T-cell (primary cell): ENCODE data around the gene ZBTB21. TPM values are rescaled to one million over a fixed set of nuclear protein-coding genes. Genes with fewer than 3 reads are reported as not detected.
A peak's percentile ranks its signal among the peaks of the same experiment; 100 is the strongest.

Experiments
- ATAC-seq, 4 experiments: fragments of 200-7000 bp in 3 of 4; fragments of 150-1000 bp in 1 of 4; cut with Tn5 transposase; replicated peaks in 1 of 4; 1 replicate in 3 of 4; 2 replicates in 1 of 4; pipeline ENCODE4 v1.10.0; 2021; ENCODE audit warnings: moderate library complexity in 3 of 4, mild to moderate bottlenecking in 2 of 4, moderate number of reproducible peaks in 1 of 4
- CTCF ChIA-PET, 2 donors: fragments of 300-600 bp; sonication (Branson Sonifier 250); formaldehyde crosslinking; loops; one replicate each; lab custom pipeline; 2022; ENCODE audit warnings: antibody characterized with exemption in 2 of 2; lab: Charles Lee
- POLR2A ChIA-PET, 2 donors: fragments of 300-600 bp; sonication (Branson Sonifier 250); formaldehyde crosslinking; loops; one replicate each; lab custom pipeline; 2022; ENCODE audit warnings: antibody characterized with exemption in 2 of 2; lab: Charles Lee
- DNase-seq, 35 experiments: peaks; one replicate each; pipeline versions ENCODE4 v3.0.0 to v3.0.0-alpha.2; 2013 to 2023
- H3K27ac ChIP-seq: one replicate; pipeline ENCODE4 v1.5.1; 2013; ENCODE audit warnings: low read length
- H3K27me3 ChIP-seq, 2 experiments: replicated peaks in 1 of 2; 1 replicate in 1 of 2; 2 replicates in 1 of 2; pipeline versions ENCODE4 v1.6.1 to v1.7.0; 2013; ENCODE audit warnings: low read length in 1 of 2, mixed read lengths in 1 of 2; ENCODE audit not compliant: control insufficient read depth in 2 of 2, insufficient read depth in 2 of 2; ENCODE audit errors: extremely low read depth in 1 of 2
- H3K36me3 ChIP-seq, 2 donors: 1 replicate in 1 of 2; 2 replicates in 1 of 2; pipeline versions ENCODE4 v1.6.1 to v1.7.0; 2013; ENCODE audit warnings: low read length in 1 of 2; ENCODE audit not compliant: control insufficient read depth in 2 of 2, insufficient read depth in 1 of 2; ENCODE audit errors: extremely low read depth in 1 of 2
- H3K4me1 ChIP-seq, 2 experiments: 1 replicate in 1 of 2; 2 replicates in 1 of 2; pipeline versions ENCODE4 v1.6.1 to v1.7.0; 2013; ENCODE audit warnings: low read length in 2 of 2, mixed read lengths in 1 of 2; ENCODE audit not compliant: insufficient read depth in 2 of 2, control insufficient read depth in 1 of 2; ENCODE audit errors: extremely low read depth in 1 of 2
- H3K4me3 ChIP-seq, 2 donors: 1 replicate in 1 of 2; 2 replicates in 1 of 2; pipeline versions ENCODE4 v1.5.1 to v1.7.0; 2013; ENCODE audit warnings: mild to moderate bottlenecking in 2 of 2, low read length in 1 of 2, moderate library complexity in 1 of 2; ENCODE audit not compliant: control insufficient read depth in 1 of 2; ENCODE audit errors: extremely low read depth in 1 of 2
- H3K9me3 ChIP-seq: 2 replicates; pipeline ENCODE4 v1.7.0; 2013
- H3K27ac Mint-ChIP-seq, 2 donors: one replicate each; pipeline ENCODE4 v1.8.0; 2020 to 2021; ENCODE audit warnings: mild to moderate bottlenecking in 2 of 2, mixed read lengths in 2 of 2
- H3K27me3 Mint-ChIP-seq, 2 donors: one replicate each; pipeline ENCODE4 v1.8.0; 2021 to 2022; ENCODE audit warnings: mixed read lengths in 2 of 2
- H3K36me3 Mint-ChIP-seq: one replicate; pipeline ENCODE4 v1.8.0; 2021; ENCODE audit warnings: mixed read lengths
- H3K4me1 Mint-ChIP-seq, 3 donors: one replicate each; pipeline ENCODE4 v1.8.0; 2020 to 2022; ENCODE audit warnings: mixed read lengths in 3 of 3, mild to moderate bottlenecking in 1 of 3
- H3K4me3 Mint-ChIP-seq, 3 donors: one replicate each; pipeline ENCODE4 v1.8.0; 2020 to 2022; ENCODE audit warnings: mild to moderate bottlenecking in 3 of 3, mixed read lengths in 3 of 3, moderate library complexity in 3 of 3
- H3K9me3 Mint-ChIP-seq, 3 donors: one replicate each; pipeline ENCODE4 v1.8.0; 2020 to 2022; ENCODE audit warnings: mixed read lengths in 3 of 3
- WGBS: methylation state at CpG from one replicate; pipeline ENCODE4 v1.1.5; 2013; ENCODE audit warnings: missing lambda C conversion rate; ENCODE audit not compliant: insufficient coverage; 5-methylcytosine and 5-hydroxymethylcytosine counted together
- total RNA-seq, 35 experiments: library from RNA in 6 of 35; stranded (reverse) in 6 of 35; fragments of 120-200 nt in 1 of 35; gene quantifications; one replicate each; pipeline versions ENCODE4 v1.2.1 to v1.2.4 and lab custom pipeline; 2013 to 2026

ZBTB21 gene
- total RNA-seq, 5 donors from 2014 or later (not counting 1 experiment from before 2014, with no cell fraction given): 17.6 to 119 (median 25.9) TPM

- no peak overlapping the region for H3K27ac ChIP-seq
- ATAC-seq: no peak
- H3K4me3 ChIP-seq: no peak overlapping the region
- H3K9me3 ChIP-seq: no peaks in the 10 kb centered on the region
- Mint-ChIP-seq H3K27me3 (peaks cover 8 to 43% of the 10 kb centered on the region in 2 donors), H3K4me3 (peak overlapping the region in 1 of 3 donors; percentile 14), H3K4me1 (peaks cover 18 to 29% (median 21%) of the 10 kb centered on the region in 3 donors), H3K9me3 (no peaks in the 10 kb centered on the region), H3K36me3 (no peaks in the 10 kb centered on the region), H3K27ac (no peak overlapping the region)
- no peaks in the 10 kb centered on the region for H3K36me3 ChIP-seq
- ChIA-PET POLR2A (no interaction called here), CTCF (interaction anchor here (0.5 to 0.9 kb wide), 2 partner anchors 159 to 311 kb away, joined by 3 to 4 read pairs; no protein-coding TSS in a partner anchor)
- H3K4me1 ChIP-seq: peaks cover 0 to 17% of the 10 kb centered on the region in 2 experiments
- no peak for DNase-seq
- peaks cover 0 to 61% of the 10 kb centered on the region in 2 experiments for H3K27me3 ChIP-seq
- 93% methylated on average over 3 of the region's 9 CpGs for WGBS
Observed at GRCh38 chr21:41956926-41957729, 53.0 kb downstream of the ZBTB21 start.

GRCh38 chr21:41955516-41955915 is 54.6 kb downstream of the ZBTB21 start:
- 96% methylated on average over 6 of the region's 10 CpGs for WGBS
- ATAC-seq (no peak), DNase-seq (no peak)
- ChIA-PET POLR2A (no interaction called here), CTCF (no interaction called here)
- peaks cover 11 to 18% (median 16%) of the 10 kb centered on the region in 3 donors for H3K4me1 Mint-ChIP-seq
- H3K36me3 ChIP-seq: no peaks in the 10 kb centered on the region
- H3K27ac Mint-ChIP-seq: no peak overlapping the region
- H3K27ac ChIP-seq: no peak overlapping the region
- H3K27me3 Mint-ChIP-seq: peaks cover 8 to 39% of the 10 kb centered on the region in 2 donors
- peaks cover 0 to 12% of the 10 kb centered on the region in 2 experiments for H3K4me1 ChIP-seq
- H3K9me3 ChIP-seq: no peaks in the 10 kb centered on the region
- peak overlapping the region in 1 of 3 donors; percentile 63 for H3K4me3 Mint-ChIP-seq
- peaks cover 0 to 57% of the 10 kb centered on the region in 2 experiments for H3K27me3 ChIP-seq
- no peak overlapping the region for H3K4me3 ChIP-seq
- H3K36me3 Mint-ChIP-seq: no peaks in the 10 kb centered on the region
- no peaks in the 10 kb centered on the region for H3K9me3 Mint-ChIP-seq

DNA sequence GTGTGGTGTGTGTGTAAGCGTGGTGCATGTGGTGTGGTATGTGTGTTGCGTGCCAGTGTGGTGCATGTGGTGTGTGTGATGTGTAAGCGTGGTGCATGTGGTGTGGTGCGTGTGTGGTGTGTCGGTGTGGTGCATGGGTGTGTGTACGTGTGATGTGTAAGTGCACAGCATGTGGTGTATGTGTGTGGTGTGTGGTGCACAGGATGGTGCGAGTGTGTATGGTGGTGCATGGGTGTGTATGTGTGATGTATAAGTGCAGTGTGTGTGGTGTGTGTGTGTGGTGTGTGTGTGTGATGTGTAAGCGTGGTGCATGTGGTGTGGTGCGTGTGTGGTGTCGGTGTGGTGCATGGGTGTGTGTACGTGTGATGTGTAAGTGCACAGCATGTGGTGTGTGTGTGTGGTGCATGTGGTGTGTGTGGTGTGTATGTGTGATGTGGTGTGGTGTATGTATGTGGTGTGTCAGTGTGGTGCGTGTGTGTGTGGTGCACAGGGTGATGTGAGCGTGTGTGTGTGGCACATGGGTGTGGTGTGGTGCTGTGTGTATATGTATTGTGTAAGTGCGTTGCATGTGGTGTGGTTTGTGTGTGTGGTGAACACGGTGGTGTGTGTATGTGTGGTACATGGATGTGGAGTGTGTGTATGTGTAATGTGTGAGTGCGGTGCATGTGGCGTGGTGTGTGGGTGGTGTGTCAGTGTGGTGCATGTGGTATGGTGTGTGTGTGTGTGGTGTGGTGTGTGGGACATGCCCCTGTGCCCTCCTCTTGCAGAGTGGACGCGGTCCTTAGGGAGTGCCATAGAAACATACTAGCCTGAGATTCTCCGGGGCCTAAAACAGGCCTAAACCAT is 55.3 kb downstream of the ZBTB21 start:
- H3K4me3 ChIP-seq: peak overlapping the region in 1 of 2 donors; percentile 49
- H3K36me3 ChIP-seq: no peaks in the 10 kb centered on the region
- DNase-seq (no peak), ATAC-seq (no peak)
- ChIA-PET CTCF (no interaction called here), POLR2A (no interaction called here)
- peaks cover 0 to 52% of the 10 kb centered on the region in 2 experiments for H3K27me3 ChIP-seq
- no peaks in the 10 kb centered on the region for H3K9me3 ChIP-seq
- WGBS: 93% methylated on average over 17 of the region's 20 CpGs
- no peak overlapping the region for H3K27ac ChIP-seq
- peak overlapping the region; percentile 39 to 63 (median 49) for H3K4me3 Mint-ChIP-seq
- no peak overlapping the region for H3K27ac Mint-ChIP-seq
- H3K4me1 Mint-ChIP-seq: peaks cover 11 to 18% (median 16%) of the 10 kb centered on the region in 3 donors
- no peaks in the 10 kb centered on the region for H3K36me3 Mint-ChIP-seq
- no peaks in the 10 kb centered on the region for H3K9me3 Mint-ChIP-seq
- H3K27me3 Mint-ChIP-seq: peaks cover 8 to 37% of the 10 kb centered on the region in 2 donors
- H3K4me1 ChIP-seq: peaks cover 0 to 12% of the 10 kb centered on the region in 2 experiments

DNA sequence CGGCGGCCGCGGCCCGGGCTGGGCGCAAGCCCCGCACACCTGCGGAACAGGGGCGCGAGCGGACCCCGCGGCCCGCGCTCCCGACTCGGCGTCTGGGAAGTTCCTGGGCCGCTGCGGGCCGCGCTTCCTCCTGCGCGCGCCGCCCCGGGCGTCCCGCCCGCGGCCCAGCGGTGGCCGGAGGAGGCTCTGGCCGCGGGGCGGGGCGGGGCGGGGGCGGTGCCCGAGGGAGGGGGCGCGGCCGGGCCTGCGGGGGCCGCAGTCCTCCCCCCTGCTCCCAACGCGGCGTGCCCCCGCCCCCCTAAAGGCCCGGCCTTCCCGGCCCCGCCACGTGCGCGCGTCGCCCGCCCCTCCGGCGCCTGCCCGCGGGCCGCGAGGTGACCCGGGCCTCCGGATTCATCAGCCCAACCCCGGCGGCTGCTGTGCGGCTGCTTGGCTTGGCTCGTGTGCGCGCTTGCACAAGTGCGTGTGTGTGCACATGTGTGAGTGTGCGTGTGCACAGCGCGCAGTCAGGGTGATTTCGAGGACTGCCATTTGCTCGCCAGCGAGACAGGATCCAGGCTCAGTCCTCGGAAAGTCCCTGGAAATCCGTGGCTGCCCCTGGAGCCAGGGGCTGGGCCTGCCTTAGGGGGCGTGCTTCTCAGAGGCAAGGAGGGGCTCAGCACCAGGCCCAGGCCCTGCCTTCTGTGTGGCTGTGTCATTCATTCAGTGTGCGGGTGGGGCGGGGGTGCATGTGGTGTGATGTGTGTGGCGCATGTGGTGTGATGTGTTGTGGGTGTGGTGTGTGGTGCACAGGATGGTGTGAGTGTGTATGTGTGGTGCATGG is 56.1 kb downstream of the ZBTB21 start, which contains the start of gene C2CD2:
Gene C2CD2 (minus strand): TSS at position 188 of the 823 bp plus-strand sequence. CDS start 370 bp downstream, outside the sequence.
- Mint-ChIP-seq H3K9me3 (no peaks in the 10 kb centered on the region), H3K36me3 (no peaks in the 10 kb centered on the region), H3K4me1 (peaks cover 11 to 18% (median 16%) of the 10 kb centered on the region in 3 donors), H3K27ac (no peak within 1 kb of the TSS), H3K27me3 (peaks cover 8 to 37% of the 10 kb centered on the region in 2 donors), H3K4me3 (peak within 1 kb of the TSS; percentile 49 to 66 (median 51))
- peaks cover 0 to 12% of the 10 kb centered on the region in 2 experiments for H3K4me1 ChIP-seq
- ATAC-seq (peak; percentile 50 to 56 (median 52)), DNase-seq (peak in 1 of 35 experiments; percentile 21)
- ChIA-PET POLR2A (no interaction called here), CTCF (no interaction called here)
- no peaks in the 10 kb centered on the region for H3K36me3 ChIP-seq
- no peaks in the 10 kb centered on the region for H3K9me3 ChIP-seq
- H3K4me3 ChIP-seq: peak within 1 kb of the TSS in 1 of 2 donors; percentile 49
- WGBS: 6% methylated on average over 81 of the region's 85 CpGs
- no peak within 1 kb of the TSS for H3K27ac ChIP-seq
- peaks cover 0 to 49% of the 10 kb centered on the region in 2 experiments for H3K27me3 ChIP-seq

DNA sequence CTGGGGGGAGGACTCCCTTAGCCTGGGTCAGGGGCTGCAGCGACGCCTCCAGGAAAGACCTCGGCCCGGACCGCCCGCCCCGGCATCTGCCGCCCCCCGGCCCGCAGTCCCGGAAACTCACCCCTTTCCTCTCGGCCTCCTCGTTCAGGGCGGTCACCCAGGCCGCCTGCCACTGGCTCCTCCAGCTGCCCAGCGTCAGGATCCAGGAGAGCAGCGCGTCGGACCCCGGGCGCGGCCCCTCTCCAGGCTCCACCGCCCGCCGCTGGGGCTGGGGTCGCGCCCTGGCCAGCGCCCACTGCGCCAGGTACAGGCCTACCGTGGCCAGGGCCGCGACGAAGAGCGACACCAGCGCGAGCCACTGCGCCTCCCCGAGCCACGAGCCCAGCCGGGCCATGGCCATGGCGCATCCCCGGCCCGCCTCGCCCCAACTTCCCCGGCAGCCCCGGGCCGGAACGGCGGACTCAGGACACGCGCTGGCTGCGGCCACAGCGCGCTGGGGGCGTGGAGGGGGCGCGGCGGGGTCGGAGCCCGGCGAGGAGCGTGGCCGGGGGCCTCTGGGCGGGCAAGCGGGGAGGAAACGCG is 56.8 kb downstream of the ZBTB21 start:
- peak; percentile 29 to 48 (median 42) for ATAC-seq
- no peaks in the 10 kb centered on the region for H3K36me3 Mint-ChIP-seq
- Histone ChIP-seq H3K27me3 (peaks cover 0 to 46% of the 10 kb centered on the region in 2 experiments), H3K36me3 (no peaks in the 10 kb centered on the region), H3K9me3 (no peaks in the 10 kb centered on the region), H3K4me1 (peaks cover 0 to 12% of the 10 kb centered on the region in 2 experiments), H3K4me3 (no peak overlapping the region), H3K27ac (no peak overlapping the region)
- no peak overlapping the region for H3K27ac Mint-ChIP-seq
- no peaks in the 10 kb centered on the region for H3K9me3 Mint-ChIP-seq
- ChIA-PET POLR2A (no interaction called here), CTCF (no interaction called here)
- 6% methylated on average over 63 of the region's 67 CpGs for whole genome bisulfite sequencing
- peaks cover 8 to 35% of the 10 kb centered on the region in 2 donors for H3K27me3 Mint-ChIP-seq
- DNase-seq: no peak
- H3K4me1 Mint-ChIP-seq: peaks cover 11 to 18% (median 16%) of the 10 kb centered on the region in 3 donors
- peak overlapping the region; percentile 49 to 66 (median 51) for H3K4me3 Mint-ChIP-seq
